Hematopoietic multipotent progenitor cell treated with erythropoietin and hydrocortisone succinate and interleukin-3 and kit ligand, for 15 days (in vitro differentiated cells): ENCODE measurements around the gene SUPT20HL1.

ENCODE experiments used
- DNase-seq: peaks from one replicate; pipeline ENCODE4 v3.0.0-alpha.2; 2015; ENCODE audit warnings: low spot score

SUPT20HL1 gene

GRCh38 chrX:24396931-24397279 lies 36.5 kb downstream of the SUPT20HL1 start:
- no peak for DNase-seq

GRCh38 chrX:24398766-24399165 lies 38.3 kb downstream of the SUPT20HL1 start:
- no peak for DNase-seq

- no peak for DNase-seq
Observed at GRCh38 chrX:24399550-24399949, 39.1 kb downstream of the SUPT20HL1 start.

- DNase-seq: no peak
Observed at GRCh38 chrX:24405959-24406358, 45.5 kb downstream of the SUPT20HL1 start.
